Activated CD8-positive, alpha-beta memory T cell treated with anti-CD3 and anti-CD28 coated beads, Interleukin-2, amount 50 U/mL, for 1 hour (primary cell): Measurements from ENCODE around the gene PCK1.

ENCODE experiments used
- DNase-seq: peaks from one replicate; pipeline ENCODE4 v3.0.0-alpha.2; 2020; ENCODE audit errors: extremely low read depth

PCK1 gene

DNA sequence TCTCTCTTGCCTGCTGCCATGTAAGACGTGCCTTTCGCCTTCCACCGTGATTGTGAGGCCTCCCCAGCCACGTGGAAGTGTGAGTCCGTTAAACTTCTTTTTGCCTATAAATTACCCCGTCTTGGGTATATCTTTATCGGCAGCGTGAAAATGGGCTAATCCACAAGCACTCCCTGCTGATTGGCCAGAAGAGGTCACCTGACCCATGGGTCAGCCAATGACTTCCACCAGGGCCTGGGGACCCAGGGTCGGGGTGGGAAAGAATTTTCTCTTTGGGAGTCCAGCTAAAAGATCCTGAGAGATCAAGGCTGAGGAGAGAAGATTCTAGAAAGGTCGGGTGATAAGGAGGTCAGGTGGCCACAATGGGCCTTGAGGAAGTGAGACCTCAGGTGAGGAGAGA is 42.2 kb downstream of the PCK1 start:
- no peak for DNase-seq

DNA sequence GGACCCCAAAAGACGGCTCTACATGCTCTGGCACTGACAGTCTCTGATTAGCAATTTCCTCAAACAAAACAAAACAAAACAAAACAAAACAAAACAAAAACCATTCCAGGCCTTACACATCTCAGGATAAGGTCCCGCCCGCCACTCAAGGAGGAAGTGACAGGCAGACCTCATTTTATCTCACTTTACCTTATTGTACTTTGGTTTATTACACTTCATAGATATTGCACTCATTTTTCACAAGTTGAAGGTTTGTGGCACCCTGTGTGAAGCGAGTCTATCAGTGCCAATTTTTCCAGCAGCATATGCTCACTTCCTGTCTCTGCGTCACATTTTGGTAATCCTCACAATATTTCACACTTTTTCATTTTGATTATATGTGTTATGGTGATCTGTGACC is 44.1 kb downstream of the PCK1 start:
- DNase-seq: no peak

DNA sequence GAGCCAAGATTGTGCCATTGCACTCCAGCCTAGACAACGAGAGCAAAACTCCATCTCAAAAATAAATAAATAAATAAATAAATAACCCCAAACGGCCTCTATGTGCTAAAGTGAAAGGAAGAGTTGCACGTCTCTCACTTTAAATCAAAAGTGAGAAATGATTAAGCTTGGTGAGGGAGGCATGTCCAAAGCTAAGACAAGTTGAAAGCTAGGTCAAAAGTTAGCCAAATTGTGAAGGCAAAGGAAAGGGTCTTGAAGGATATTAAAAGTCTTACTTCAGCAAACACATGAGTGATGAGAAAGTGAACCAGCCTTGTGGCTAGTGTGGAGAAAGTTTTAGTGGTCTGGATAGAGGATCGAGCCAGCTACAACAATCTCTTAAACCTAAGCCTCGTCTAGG is 45.0 kb downstream of the PCK1 start:
- DNase-seq: no peak

DNA sequence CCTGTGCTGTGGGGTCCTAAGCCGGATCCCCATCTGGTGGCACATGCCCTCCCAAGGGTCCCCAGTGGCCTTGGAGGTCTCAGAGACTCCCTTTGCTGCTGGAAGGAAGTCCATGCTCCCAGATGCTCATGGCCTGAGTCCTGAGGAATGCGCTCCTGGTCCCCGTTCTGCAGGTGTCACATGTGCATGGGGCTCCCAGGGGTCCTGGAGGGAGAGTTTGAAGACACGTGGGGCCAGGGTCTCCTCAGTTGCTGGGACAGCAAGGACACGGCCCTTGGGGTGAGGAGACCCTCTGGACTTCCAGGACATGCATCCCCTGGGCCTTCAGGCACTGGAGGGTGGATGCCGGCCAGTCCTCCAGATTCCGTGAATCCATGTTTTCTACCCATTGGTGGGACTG is 47.6 kb downstream of the PCK1 start:
- DNase-seq: no peak

DNA sequence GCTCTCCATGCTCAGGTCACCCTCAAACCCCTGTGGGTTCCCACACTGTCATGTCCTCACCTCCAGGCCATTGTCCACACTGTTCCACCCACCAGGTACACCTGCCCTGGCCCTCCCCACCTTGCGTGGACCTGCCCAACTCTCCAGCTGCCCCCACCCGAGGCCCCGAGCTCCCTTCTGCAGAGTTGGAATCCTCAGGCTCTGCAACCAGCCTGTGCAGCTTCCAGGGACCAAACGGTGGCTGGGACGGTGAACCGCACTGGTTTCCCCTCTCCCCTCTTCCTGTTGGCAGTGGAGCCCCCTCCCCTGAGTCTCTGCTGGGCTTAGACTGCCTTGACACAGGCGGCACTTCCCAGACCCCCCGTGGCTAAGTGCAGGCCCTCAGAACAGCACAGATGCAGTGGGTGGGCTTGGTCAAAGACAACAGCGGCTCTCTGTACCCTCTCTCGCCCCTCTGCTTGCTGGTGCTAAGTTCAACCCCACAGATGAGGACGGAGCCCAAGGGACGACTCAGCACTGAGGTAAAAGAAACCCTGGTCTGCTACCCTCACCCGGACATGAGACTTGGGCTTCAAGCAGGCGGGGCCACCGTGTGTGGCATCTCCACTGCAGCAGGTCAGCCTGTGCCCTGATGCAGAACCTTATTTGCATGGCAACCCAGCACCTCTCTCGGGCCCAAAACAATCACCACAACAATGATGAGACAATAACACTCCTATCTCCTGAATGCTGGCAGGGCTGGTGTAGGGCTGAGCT is 48.4 kb downstream of the PCK1 start:
- no peak for DNase-seq

DNA sequence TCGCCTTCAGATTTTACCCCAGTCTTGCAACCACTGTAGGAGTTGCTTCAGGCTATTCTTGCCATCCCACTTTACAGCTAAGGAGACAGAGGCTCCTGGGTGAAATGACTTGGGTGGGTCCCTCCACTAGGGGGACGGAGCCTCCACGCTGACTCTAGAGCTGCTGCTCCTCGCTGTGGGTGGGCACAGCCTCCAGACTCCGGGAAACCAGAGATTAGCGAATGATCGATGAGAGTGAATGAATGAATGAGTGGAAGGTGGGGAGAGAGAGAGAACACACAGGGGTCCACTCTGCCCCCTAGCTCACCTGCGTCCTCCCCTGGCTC is 48.9 kb downstream of the PCK1 start:
- no peak for DNase-seq

DNA sequence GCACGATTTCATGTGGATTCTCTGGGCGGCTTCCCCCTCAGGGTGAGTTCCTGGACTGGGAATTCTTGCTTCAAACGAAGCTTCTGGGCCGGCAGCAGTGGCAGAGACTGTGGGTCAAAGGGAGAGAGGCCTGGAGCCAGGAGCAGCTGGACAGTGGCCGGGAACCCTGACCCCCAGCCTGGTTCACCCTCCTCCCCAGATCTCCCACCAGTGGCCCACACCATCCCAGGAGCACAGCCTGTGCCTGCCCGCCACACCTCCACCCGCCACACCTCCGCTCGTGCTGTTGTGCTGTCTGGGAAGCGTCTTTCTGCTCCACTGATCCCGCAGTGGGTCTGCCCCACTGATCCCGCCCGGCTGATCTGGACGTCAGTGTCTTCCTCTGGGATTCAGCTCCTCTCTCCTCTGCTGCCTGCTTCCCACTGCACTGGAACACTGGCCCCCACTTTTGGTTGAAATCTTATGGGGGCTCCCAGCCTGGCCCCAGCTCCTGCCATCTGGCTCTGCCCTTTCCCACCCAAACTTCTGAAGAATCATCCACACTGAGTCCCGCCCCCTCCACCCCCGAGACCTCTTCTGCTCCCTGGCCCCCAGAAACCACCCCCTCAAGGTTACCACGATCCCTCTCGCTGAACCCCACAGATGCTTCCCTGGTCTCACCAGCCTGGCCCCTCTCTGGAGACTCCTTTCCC is 49.5 kb downstream of the PCK1 start:
- DNase-seq: no peak

DNA sequence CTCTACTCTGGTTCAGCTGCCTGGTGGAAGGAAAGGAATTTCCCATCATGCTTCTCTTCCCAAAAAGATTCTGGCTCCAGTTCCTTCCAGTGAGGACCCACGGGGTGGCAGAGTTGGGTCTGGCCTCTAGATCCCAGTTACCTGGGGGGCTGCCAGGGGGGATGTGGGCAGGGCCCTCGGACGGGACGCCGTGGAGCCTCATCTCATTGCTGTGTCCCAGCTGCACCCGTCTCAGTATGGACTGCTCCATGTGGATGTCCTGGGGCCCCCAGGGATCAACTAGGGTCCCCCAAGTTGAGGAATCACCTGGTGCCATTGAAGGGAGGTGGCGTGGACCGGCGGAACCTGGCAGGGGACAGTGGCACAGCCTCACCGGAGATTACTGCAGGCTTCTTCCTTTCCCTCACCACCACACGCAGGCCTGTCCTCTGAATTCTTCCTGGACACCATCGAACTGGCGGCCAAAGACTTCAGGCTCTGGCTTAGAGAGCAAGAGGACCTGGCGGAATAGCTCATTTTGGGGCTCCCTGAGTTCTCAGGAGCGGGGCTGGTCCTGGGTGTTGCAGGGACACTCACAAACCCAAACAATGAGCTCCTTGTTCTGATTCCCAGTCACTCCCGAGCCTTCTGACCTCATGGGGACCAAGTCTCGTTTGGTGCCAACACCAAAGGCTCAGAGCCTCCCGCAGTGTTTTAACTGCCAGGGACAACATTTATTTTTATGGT is 50.8 kb downstream of the PCK1 start:
- no peak for DNase-seq

DNA sequence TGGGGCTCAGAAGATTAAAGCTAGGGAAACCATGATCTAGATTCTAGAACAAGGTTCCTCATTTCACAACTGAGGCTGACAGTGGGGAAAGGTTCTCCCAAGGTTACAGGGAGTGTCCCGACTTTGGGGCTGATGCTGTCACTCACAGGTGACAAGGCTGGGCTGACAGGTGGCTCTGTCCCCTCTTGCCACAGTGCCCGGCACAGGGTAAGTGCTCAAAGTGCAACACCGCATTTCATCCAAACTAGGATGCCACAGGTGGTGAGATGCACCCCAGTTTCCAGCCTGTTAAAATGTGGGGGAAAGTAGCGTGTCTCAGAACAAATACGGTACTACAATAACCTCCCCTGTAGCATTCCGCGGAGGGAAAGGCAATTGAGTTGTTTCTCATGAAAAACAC is 51.5 kb downstream of the PCK1 start:
- DNase-seq: no peak

DNA sequence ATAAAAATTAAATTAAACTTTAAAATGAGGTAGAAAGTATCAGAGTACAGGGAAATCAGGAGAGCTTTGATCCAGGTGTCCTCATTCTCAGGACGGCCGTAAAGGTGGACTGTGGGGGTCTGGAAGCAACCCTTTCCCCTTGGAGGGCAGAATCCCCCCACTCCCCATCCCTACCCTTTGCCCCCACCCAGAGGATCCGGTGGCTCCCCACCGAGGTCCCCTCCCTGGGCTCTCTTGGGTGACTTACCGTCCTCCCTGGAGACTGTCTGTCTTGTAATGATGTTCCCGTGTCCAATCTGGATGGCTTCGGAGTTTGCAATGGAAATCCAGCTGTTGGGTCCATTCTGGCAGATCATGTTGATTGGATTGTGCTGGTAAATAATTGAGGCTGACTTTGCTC is 52.0 kb downstream of the PCK1 start:
- no peak for DNase-seq

DNA sequence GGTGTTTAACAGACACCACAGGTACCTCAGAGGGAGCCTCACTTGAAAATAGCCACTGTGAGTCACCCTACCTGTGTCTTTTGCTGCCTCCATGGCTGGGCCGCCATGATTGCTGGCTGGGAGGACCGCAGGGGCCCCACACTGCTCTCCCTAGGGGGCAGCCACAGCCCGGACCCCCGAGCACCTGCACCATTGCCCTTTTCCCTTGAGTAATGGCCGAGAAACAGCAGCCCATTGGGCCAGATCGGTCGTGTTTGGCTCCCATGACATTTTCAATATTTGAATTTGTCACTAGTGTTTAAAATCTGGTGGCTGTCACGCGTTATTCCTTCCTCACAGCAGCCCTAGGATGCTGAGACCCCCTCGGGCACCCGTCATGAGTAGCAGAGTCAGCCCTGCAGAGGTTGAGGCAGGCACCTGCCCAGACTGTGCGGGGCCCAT is 52.6 kb downstream of the PCK1 start:
- DNase-seq: no peak

DNA sequence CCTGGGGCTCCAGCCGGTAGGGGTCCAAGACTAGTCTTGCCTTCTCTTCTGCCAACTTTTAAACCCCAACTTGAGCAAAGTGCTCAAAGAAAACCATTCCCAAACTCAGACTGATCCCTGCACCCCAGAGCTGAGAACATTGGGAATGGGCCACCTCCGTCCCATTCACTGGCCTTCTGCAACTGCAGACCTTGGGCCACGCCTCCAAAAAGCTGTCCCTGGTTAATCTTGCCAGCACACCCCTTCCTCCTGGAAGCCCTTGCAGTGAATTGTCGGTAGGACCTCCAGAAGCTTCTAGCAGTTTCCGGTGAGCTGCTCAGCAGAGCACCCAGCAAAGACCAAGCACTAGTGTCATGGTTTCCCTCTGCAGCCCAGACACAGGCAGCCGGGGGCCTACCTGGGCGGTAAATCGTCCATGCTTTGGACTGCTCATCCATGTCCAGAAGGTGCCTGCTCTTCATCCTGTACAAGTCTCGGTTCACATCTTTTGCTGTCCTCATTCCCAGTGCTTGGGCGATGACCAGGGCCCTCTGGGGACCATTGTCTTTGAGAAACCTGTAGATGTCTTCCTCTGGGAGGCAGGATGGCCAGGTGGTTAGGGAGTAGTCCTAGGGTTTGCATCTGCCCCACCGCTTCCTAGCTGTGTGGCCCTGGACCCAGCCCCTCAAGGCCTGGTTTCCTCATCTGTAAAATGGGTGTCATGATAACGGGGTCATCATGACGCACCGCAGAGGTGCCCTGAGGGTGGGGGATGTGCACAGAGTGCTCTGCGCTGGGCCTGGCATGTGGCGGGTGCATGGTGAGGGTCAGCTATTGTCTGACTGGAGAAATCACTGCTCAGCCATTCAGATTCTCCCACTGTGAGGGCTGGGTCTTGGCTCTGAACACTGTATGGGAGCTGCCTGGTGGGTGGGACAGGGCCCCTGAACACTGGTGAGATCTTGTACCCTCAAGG is 53.9 kb downstream of the PCK1 start:
- no peak for DNase-seq

DNA sequence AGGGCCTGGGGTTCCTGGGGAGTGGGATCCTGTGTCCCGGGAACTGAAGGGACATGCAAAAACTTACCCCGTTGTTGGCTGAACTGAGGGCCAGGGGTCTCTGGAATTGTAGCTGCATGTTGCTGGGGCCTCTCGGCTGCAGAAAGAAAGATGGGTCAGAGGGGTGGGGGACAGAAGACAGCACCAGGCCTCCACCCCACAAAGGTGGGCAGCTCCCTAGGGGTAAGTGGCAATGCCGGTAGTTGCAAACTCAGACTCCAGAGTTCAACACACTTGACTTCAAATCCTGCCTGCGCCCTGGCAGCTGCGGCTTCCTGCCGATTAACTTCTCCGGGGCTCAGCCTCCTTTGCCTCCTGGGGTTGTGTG is 54.5 kb downstream of the PCK1 start:
- DNase-seq: no peak

DNA sequence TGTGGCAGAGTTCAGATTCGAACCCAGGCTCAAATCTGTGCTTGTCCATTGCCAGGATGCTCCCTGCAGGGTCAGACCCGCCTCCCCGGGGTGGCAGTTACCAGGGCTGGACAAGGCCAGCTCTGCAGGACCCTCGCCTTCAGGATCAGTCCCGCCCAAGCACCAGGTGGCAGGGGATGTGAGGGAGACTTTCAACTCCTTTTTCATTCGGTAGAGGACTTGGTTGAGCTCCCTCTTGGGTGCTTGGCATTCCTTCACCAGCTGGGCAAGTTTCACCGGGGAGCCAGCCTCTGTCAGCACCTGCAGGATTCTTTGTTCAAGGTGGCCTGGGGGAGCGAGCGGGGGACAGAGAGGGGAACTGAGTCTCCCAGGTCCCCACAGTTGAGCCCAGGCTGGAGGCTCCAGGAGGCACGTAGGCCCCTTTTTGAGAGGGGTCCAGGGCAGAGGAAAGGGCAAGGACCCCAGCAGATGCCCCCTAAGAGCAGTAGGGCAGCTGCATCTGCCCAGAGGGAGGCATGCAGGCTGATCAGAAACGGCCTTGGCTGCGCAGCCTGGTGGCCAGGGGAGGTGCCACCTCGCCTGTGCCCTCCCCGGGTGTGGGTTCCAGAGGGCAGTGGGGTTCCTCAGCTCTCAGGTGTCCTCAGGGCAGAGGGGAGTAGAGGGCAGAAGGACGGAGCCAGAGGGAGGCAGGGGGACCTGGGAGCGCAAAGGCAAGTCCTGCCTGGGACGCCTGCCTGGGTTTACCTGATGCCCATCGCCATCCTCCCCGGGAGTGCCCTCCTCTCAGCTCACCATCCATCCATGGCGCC is 55.4 kb downstream of the PCK1 start:
- no peak for DNase-seq

DNA sequence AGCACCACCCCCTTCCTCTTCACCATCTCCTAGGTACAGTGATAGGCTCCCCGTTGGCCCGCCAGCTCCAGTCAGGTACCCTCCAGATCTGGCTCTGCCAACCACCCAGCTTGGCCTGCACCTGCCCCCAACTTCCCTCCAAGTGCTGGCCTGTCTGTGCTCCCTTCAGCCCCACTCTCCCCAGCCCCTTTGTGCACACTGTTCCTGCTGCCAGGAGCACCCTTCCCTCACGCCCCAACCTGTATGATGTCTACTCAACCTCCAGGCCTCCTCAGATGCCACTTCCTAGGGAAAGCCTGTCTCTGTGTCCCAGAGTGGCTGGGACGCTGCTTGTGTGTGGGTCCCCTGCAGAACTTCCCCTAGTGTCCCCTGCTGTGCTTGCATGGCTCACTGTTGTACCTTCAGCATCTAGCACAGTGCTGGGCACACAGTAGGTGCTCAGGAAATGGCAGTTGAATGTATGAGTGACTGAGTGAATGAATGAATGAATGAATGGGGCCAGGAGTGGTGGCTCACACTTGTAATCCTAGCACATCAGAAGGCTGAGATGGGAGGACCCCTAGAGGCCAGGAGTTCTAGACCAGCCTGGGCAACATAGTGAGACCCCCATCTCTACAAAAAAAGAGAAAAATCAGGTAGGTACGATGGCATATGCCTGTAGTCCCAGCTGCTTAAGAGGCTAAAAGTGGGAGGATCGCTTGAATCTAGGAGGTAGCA is 56.3 kb downstream of the PCK1 start:
- no peak for DNase-seq
